Stimulated activated naive B cell treated with anti-CD40 and anti-IgM and Interleukin-4, amounts not matched to agents 10 μg/mL and 1 μg/mL and 100 μg/mL, for 72 hours (primary cell): ENCODE data around the gene PRAC2.

Experiments used
- ATAC-seq, 2 donors: fragments of 150-1000 bp; cut with Tn5 transposase; replicated peaks; 2 replicates each; pipeline ENCODE4 v1.10.0; 2021; ENCODE audit warnings: moderate library complexity in 1 of 2
- DNase-seq: peaks from one replicate; pipeline ENCODE4 v3.0.0; 2021
- H3K27ac Mint-ChIP-seq: one replicate; pipeline ENCODE4 v1.8.0; 2022; ENCODE audit warnings: mild to moderate bottlenecking, mixed read lengths
- H3K27me3 Mint-ChIP-seq, 2 donors: one replicate each; pipeline ENCODE4 v1.8.0; 2022; ENCODE audit warnings: mixed read lengths in 2 of 2
- H3K36me3 Mint-ChIP-seq, 2 donors: one replicate each; pipeline ENCODE4 v1.8.0; 2022; ENCODE audit warnings: mixed read lengths in 2 of 2, mild to moderate bottlenecking in 1 of 2
- H3K4me1 Mint-ChIP-seq, 2 donors: one replicate each; pipeline ENCODE4 v1.8.0; 2022; ENCODE audit warnings: mixed read lengths in 2 of 2, mild to moderate bottlenecking in 1 of 2
- H3K4me3 Mint-ChIP-seq, 2 donors: one replicate each; pipeline ENCODE4 v1.8.0; 2022; ENCODE audit warnings: mild to moderate bottlenecking in 2 of 2, mixed read lengths in 2 of 2, moderate library complexity in 1 of 2
- H3K9me3 Mint-ChIP-seq, 2 donors: one replicate each; pipeline ENCODE4 v1.8.0; 2022; ENCODE audit warnings: mixed read lengths in 2 of 2, mild to moderate bottlenecking in 1 of 2

PRAC2 gene

DNA sequence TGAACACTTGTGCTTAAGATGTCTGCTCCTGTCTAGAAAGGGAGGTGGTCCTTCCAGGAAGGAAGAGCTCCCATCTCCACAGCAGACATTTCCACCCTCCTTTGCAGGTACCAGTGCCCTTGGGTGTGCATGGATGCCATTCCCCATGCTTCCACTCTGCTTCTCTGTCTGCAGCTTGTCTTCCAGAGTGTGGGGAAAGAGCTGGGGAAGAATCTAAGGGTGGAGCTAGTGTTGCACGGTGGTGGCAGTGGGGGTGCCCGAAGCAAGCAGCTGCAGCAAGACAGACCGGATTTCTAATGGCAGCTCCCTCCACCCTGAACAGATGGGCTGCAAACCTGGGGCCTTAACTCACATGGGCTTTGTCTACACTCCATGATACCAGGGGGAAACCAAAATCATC, 28.2 kb downstream of the PRAC2 start:
- H3K9me3 Mint-ChIP-seq: peaks cover 0 to 2% of the 10 kb centered on the region in 2 donors
- ATAC-seq (no peak), DNase-seq (no peak)
- H3K4me1 Mint-ChIP-seq: peaks cover 12 to 45% of the 10 kb centered on the region in 2 donors
- H3K27ac Mint-ChIP-seq: peak overlapping the region; percentile 42
- peaks cover 75 to 86% of the 10 kb centered on the region in 2 donors for H3K27me3 Mint-ChIP-seq
- H3K36me3 Mint-ChIP-seq: no peaks in the 10 kb centered on the region
- no peak overlapping the region for H3K4me3 Mint-ChIP-seq

DNA sequence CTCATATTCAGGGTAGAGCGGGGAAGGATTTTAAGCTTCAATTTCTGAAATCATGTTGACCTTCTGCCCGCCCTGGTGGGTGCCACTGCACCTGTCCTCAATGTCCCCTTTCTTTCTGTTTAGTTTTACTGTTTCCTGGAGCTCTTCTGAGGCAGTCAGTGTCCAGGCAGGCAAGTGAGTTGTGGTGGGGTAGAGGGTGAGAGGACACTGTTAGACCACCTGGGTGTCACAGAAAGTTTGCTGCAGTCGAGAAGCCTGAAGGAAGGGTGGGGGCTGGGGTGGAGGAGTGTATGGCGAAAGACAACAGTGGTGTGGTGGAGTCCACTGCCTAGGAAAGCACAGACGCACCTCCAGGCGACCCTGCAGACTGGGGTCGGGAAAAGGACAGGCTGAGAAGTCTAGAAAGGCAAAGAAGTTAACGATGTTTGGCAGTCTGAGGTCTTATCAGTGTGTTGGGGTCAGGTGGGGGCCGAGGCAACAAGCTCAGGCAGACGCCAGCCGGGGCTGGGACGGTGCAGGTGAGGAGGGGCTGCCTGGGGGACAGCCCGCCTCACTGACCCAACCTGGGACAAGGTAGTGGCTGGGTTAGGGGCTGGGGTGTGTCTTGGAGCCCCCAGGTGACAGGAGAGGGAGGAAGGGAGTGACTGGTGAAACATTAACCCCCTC, 28.9 kb downstream of the PRAC2 start:
- H3K36me3 Mint-ChIP-seq: no peaks in the 10 kb centered on the region
- H3K27me3 Mint-ChIP-seq: peaks cover 77 to 86% of the 10 kb centered on the region in 2 donors
- no peak for DNase-seq
- H3K9me3 Mint-ChIP-seq: peaks cover 0 to 2% of the 10 kb centered on the region in 2 donors
- no peak overlapping the region for H3K4me3 Mint-ChIP-seq
- no peak for ATAC-seq
- H3K4me1 Mint-ChIP-seq: peaks cover 11 to 41% of the 10 kb centered on the region in 2 donors
- peak overlapping the region; percentile 79 for H3K27ac Mint-ChIP-seq

DNA sequence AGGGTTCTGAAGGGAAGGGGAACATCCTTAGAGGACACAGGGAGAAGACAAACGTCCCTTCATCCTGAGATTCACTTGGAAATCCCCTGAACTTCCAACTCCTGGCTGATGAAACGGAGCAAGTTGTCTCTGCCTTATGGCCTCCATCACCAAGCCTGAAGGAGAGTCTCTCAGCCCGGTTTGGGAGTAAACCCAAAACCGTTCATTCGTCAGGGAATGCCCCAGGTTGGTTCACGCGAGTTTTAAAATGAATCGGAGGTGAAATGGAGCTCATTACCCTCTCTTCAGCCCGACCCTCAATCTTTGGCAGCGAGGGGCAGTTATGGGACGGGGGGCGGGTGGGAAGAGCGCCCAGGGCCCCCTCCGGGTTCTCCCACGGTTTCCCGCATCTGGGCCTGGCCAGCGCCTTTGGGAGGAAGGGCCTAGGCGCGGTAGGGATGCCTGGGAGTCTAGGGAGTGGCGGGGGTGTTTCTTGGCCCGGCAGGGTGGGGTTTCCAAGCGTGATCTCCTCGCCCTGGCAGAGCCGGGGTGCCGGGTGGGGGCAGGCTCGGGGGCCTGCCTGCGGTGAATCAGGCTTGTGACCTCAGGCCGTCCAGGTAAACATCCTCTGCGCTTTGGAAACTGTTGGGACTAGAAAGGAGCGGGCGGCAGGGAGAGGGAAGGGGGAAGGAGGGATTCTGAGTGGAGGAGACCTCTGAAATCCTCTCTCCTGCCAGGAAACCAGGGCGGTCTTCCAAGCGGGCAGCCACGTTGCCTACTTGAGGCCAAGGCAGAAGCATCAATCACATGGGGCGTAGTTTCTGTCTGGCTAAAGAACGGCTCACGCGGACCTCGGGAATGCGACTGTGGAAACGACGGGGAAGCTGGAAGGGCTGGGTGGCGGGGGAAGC, 29.7 kb downstream of the PRAC2 start:
- peaks cover 74 to 86% of the 10 kb centered on the region in 2 donors for H3K27me3 Mint-ChIP-seq
- peaks cover 0 to 2% of the 10 kb centered on the region in 2 donors for H3K9me3 Mint-ChIP-seq
- peaks cover 11 to 44% of the 10 kb centered on the region in 2 donors for H3K4me1 Mint-ChIP-seq
- H3K36me3 Mint-ChIP-seq: no peaks in the 10 kb centered on the region
- ATAC-seq: no peak
- H3K27ac Mint-ChIP-seq: peak overlapping the region; percentile 67
- no peak overlapping the region for H3K4me3 Mint-ChIP-seq
- DNase-seq: no peak

DNA sequence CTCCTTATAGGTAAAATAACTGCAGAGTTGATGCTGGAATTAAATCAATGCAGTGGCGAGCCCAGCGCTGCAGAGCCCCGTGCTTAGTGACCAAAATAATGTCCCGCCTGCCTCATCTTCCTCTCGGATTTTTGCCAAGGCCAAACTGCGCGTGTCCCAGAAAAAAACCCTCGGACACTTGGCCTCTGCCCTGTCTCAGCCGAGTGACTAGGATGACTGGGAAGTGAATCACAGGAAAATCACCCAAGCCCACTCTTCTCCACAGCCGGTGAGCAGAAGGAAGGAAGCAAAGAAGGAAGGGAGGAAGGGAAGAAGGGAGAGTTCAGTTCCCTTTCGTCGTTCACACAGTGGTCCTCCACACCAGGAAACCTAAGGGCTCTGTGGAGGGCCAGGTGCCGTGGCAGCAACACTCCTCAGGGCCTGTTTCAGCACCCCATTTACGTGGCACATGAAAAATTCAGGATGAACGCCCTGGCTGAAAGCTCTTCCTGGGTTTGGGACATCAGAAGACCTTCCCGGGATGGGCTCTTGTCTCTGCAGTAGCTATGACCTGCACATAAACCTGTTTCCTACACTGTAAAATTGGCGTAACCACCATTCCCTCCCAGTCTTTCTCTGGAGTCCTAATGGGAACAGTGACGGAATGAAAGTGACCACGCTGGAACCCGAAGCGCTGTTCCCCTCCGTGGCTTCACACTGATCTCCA, 31.0 kb downstream of the PRAC2 start:
- peaks cover 0 to 2% of the 10 kb centered on the region in 2 donors for H3K9me3 Mint-ChIP-seq
- H3K27ac Mint-ChIP-seq: peak overlapping the region; percentile 16
- H3K4me1 Mint-ChIP-seq: peaks cover 11 to 44% of the 10 kb centered on the region in 2 donors
- H3K4me3 Mint-ChIP-seq: peak overlapping the region; percentile 10 to 52
- DNase-seq (no peak), ATAC-seq (no peak)
- H3K36me3 Mint-ChIP-seq: no peaks in the 10 kb centered on the region
- peaks cover 75 to 89% of the 10 kb centered on the region in 2 donors for H3K27me3 Mint-ChIP-seq

DNA sequence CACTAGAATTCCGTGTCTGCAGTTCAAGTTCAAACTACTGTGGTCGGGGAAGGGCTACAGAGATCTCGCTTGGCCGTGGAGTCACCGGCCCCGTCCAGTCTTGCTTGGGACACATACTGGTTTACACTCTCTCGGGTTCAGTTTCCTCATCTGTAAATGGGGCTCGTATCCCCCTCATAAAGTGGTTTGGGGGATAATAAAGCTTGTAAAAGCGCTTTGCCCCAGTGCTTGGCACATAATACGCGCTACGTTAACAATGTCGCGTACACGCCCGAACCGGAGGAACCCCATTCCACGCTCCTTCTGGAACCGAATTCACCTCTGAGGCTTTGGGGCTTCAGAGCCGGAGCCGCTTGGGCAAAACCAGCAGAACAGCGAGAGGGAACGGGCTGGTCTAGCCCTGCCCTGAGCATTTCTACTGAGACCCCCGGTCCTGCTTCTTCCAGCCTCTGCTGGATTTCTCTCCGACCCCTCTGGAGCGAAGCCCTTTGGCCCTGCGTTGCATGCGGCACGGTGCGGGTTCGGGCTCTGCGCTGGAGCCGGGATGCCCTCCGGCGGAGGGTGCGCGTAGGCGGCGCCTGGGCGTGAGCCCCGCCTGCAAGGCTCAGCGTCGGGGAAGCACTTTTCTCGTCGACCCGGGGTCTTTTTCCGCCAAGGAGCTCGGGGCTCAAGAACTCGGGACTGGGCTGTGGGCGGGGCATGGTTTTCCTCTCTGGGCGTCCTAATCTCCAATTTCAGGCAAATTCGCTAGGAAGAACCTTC, 31.7 kb downstream of the PRAC2 start:
- H3K4me3 Mint-ChIP-seq: peak overlapping the region; percentile 10 to 35
- ATAC-seq (no peak), DNase-seq (no peak)
- H3K9me3 Mint-ChIP-seq: no peaks in the 10 kb centered on the region
- H3K36me3 Mint-ChIP-seq: no peaks in the 10 kb centered on the region
- peaks cover 75 to 89% of the 10 kb centered on the region in 2 donors for H3K27me3 Mint-ChIP-seq
- peak overlapping the region; percentile 56 for H3K27ac Mint-ChIP-seq
- peaks cover 11 to 44% of the 10 kb centered on the region in 2 donors for H3K4me1 Mint-ChIP-seq

DNA sequence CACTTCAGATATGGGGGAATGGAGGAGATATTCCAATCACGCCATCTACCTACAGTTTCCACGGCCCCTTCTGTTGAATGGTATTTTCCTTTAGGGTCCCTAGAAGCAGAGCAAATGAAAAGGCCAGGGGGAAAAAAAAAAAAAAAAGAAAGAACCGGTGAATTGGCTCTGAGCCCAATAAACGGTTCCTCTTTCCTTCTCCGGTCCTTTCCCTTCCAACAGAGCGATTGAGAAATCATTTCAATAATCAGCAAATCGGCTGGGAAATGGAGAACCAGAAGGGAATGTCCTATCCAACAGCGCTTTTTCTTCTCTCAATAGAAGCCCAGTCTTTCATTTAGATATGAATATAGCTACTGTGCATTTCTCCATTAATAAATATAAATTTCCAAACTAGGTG, 32.4 kb downstream of the PRAC2 start:
- Mint-ChIP-seq H3K9me3 (no peaks in the 10 kb centered on the region), H3K4me3 (peak overlapping the region in 1 of 2 donors; percentile 35), H3K27me3 (peaks cover 75 to 89% of the 10 kb centered on the region in 2 donors), H3K27ac (peak overlapping the region; percentile 56), H3K36me3 (peaks cover 0 to under 1% of the 10 kb centered on the region in 2 donors), H3K4me1 (peaks cover 11 to 44% of the 10 kb centered on the region in 2 donors)
- DNase-seq (no peak), ATAC-seq (no peak)

DNA sequence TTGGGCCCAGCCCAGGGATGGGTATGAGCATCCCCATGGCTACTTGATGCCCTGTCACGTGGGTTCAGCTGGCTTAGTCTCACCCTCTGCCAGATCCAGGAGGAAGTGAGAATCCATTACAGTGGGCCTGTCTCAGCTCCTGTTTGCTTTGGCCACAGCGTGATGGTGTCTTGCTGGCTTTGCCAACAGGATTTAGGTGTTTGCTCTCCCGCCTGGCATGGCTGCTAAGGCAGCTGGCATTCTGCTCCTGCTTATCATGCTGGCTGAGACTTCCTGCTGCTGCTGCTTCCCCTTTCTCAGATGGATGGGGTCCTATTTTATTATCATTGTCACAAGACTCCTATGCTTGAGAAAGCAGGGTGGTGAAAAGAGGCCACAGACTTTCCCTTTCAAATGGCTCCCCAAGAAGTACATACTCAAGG, 33.9 kb downstream of the PRAC2 start:
- no peak for ATAC-seq
- Mint-ChIP-seq H3K27ac (no peak overlapping the region), H3K4me3 (no peak overlapping the region), H3K4me1 (peaks cover 10 to 42% of the 10 kb centered on the region in 2 donors), H3K36me3 (peaks cover 0 to 1% of the 10 kb centered on the region in 2 donors), H3K27me3 (peaks cover 77 to 93% of the 10 kb centered on the region in 2 donors), H3K9me3 (no peaks in the 10 kb centered on the region)
- DNase-seq: no peak

DNA sequence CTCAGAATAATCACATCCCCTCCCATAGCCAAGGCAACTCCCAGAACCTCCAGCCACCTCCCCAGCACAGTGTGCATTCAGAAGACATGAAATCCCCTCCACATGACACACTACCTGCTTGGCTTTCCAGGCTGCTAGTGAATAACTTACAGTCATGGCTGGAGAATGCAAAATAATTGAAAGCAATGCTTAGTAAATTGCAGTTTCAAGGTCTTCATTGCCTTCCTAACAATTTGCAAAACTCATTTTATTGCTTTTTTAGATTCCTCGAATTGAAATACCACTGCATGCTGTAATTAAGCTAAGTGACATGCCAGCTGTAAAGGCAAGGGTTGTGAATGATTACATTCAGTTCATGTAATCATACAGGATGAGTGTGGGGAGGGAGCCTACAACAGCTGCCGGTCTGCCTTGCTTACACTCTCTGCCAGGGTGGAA, 34.6 kb downstream of the PRAC2 start:
- Mint-ChIP-seq H3K4me1 (peaks cover 10 to 36% of the 10 kb centered on the region in 2 donors), H3K9me3 (no peaks in the 10 kb centered on the region), H3K4me3 (no peak overlapping the region), H3K36me3 (peaks cover 0 to 1% of the 10 kb centered on the region in 2 donors), H3K27ac (no peak overlapping the region), H3K27me3 (peaks cover 77 to 93% of the 10 kb centered on the region in 2 donors)
- ATAC-seq (no peak), DNase-seq (no peak)

DNA sequence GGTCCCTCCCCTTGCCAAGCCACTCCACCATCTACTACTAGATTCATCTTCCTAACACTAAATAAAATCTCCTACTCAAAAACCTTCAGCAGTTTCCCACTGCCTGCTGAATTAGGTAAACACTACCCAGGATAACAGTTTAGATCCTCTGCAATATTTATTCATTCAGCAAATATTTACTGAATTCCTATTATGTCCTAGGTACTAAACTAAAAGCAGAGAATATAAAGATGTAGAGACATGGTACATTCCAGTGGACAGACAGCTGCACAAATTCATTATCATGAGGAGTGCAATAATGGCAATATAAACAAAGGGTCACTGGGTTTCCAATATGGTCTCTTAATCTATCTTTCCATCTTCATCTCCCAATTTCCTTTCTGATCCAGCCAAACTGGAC, 36.3 kb downstream of the PRAC2 start:
- peaks cover 5 to 20% of the 10 kb centered on the region in 2 donors for H3K4me1 Mint-ChIP-seq
- no peak overlapping the region for H3K27ac Mint-ChIP-seq
- ATAC-seq (no peak), DNase-seq (no peak)
- H3K9me3 Mint-ChIP-seq: no peaks in the 10 kb centered on the region
- peaks cover 74 to 91% of the 10 kb centered on the region in 2 donors for H3K27me3 Mint-ChIP-seq
- H3K4me3 Mint-ChIP-seq: no peak overlapping the region
- H3K36me3 Mint-ChIP-seq: peaks cover 0 to 1% of the 10 kb centered on the region in 2 donors

DNA sequence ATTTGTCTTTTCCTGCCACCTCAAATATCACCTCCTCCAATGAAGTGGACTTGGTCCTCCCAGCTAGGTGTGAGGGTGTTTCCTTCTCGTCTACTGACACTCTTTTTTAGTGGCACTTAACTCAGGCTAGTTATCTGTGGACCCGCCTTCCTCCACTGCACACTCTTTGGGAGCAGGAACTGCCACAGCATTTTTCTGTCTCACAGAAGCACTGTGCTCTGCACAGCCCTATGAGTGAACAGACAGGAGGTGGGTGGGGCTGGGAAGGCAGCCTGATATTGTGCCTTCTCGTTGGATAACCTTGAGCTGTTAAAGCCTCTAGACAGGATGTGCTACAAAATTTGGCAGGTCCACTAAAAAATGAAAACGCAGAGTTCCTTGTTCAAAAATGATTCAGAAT, 37.4 kb downstream of the PRAC2 start:
- no peak for DNase-seq
- no peak overlapping the region for H3K4me3 Mint-ChIP-seq
- H3K27me3 Mint-ChIP-seq: peaks cover 70 to 80% of the 10 kb centered on the region in 2 donors
- H3K4me1 Mint-ChIP-seq: peaks cover 3 to 9% of the 10 kb centered on the region in 2 donors
- peaks cover 0 to 1% of the 10 kb centered on the region in 2 donors for H3K36me3 Mint-ChIP-seq
- H3K27ac Mint-ChIP-seq: no peak overlapping the region
- no peaks in the 10 kb centered on the region for H3K9me3 Mint-ChIP-seq
- no peak for ATAC-seq

DNA sequence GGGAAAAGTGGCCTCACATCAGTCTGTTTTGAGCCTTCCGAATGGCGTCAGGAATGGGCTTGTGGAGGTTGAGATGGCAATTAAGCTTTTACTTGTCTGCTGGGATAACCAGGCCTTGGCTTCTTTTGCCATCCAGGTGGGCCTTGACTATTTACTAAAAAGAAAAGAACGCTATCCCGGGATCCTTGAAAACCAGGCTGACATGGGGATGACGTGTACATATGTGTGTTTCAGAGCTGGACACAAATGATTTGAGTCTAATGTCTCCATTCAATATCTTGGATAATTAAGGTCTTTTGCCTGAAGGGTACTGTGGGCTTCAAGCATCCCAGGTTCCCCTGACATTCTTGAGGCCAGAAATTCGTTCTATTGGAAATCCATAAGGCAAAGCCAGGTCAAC, 38.1 kb downstream of the PRAC2 start:
- no peak for ATAC-seq
- peaks cover 3 to 8% of the 10 kb centered on the region in 2 donors for H3K4me1 Mint-ChIP-seq
- no peaks in the 10 kb centered on the region for H3K9me3 Mint-ChIP-seq
- no peak for DNase-seq
- peaks cover 66 to 79% of the 10 kb centered on the region in 2 donors for H3K27me3 Mint-ChIP-seq
- H3K27ac Mint-ChIP-seq: no peak overlapping the region
- peaks cover 0 to 1% of the 10 kb centered on the region in 2 donors for H3K36me3 Mint-ChIP-seq
- H3K4me3 Mint-ChIP-seq: no peak overlapping the region

DNA sequence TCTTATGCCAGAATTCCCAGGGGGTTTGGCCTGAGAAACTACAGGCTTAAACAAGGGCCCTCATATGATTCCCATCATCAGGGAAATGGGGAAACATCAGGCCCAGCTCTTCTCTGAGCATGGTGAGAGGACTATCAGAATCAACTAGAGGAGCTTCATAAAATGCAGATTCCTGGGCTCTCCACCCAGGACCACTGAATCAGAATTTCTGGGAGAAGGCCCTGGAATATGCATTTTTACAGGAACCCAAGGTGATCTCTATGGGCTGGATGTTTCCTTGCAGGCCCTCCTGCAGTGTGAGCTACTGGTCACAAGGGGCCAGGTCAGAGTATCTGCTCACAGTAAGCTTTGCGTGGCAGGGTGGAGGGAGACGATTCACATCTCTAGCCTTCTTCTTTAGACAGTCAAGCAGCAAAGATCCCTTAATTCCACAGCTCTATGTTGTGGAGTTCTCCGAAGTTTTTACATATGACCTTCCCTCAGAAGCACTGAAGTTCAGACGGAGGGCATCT, 44.3 kb downstream of the PRAC2 start:
- no peak for DNase-seq

DNA sequence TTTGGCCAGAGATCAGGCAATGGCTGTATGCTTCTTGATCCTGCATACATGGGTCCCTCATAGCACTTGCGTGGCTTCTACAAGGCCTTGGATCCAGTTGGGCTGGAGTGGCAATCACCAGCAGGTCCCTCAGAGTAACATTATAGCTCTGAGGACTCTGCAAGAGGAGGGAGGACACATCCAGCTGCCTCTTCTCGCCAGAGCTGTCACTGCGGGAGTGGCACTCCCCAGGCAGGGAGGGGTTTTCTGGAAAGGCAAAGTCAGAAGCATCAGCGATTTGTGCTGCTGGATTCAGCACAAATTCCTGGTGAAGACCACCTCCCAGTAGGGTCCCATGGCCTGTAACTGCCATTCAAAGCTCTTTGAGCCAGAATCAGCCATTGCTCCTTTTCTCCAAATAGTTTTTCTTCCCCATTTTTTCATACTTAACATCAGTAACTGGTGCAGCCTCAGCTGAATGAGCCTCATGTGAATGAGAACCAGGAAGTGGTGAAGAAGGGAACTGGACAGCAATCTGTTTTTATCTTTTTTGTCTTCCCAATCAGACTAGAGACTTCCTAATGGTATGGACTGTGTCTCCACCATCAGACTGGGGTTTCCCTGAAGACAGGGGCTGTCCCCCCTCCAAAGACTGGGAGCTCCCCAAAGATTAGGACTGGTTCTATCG, 46.2 kb downstream of the PRAC2 start:
- no peaks in the 10 kb centered on the region for H3K4me1 Mint-ChIP-seq
- H3K27me3 Mint-ChIP-seq: peaks cover 12 to 18% of the 10 kb centered on the region in 2 donors
- H3K36me3 Mint-ChIP-seq: no peaks in the 10 kb centered on the region
- ATAC-seq (no peak), DNase-seq (no peak)
- H3K27ac Mint-ChIP-seq: no peak overlapping the region
- no peak overlapping the region for H3K4me3 Mint-ChIP-seq
- H3K9me3 Mint-ChIP-seq: no peaks in the 10 kb centered on the region

More for the DNA sequence above, 44.3 kb downstream of the PRAC2 start:
- Mint-ChIP-seq H3K9me3 (no peaks in the 10 kb centered on the region), H3K36me3 (no peaks in the 10 kb centered on the region), H3K4me1 (no peaks in the 10 kb centered on the region), H3K27me3 (peaks cover 29 to 33% of the 10 kb centered on the region in 2 donors), H3K27ac (no peak overlapping the region), H3K4me3 (no peak overlapping the region)
- no peak for ATAC-seq
